Colonic mucosa (tissue), 4 donors: ENCODE measurements around the gene STYXL1. TPM values are rescaled to one million over a fixed set of nuclear protein-coding genes. Genes with fewer than 3 reads are reported as not detected.
"Not testable (repeated sequence)": the region's sequence is repeated elsewhere in the genome, so short reads cannot be mapped to it uniquely, and the experiment has no call there.

Experiments
- DNase-seq: peaks from one replicate; pipeline ENCODE4 v3.0.0-alpha.2; 2020
- H3K27ac ChIP-seq: fragments of 200-600 bp; one replicate; pipeline ENCODE4 v1.8.0; 2021
- H3K27me3 ChIP-seq: fragments of 200-600 bp; one replicate; pipeline ENCODE4 v1.8.0; 2021
- H3K36me3 ChIP-seq: fragments of 200-600 bp; one replicate; pipeline ENCODE4 v1.8.0; 2021
- H3K4me1 ChIP-seq: fragments of 200-600 bp; one replicate; pipeline ENCODE4 v1.8.0; 2021; ENCODE audit warnings: mild to moderate bottlenecking
- H3K4me3 ChIP-seq: fragments of 200-600 bp; one replicate; pipeline ENCODE4 v1.8.0; 2021
- H3K9ac ChIP-seq, 2 donors: one replicate each; pipeline ENCODE4 v1.7.0; 2013; ENCODE audit warnings: control low read depth in 2 of 2, low read depth in 2 of 2, low read length in 2 of 2
- H3K9me3 ChIP-seq: fragments of 200-600 bp; one replicate; pipeline ENCODE4 v1.8.0; 2021
- CTCF ChIP-seq: fragments of 200-600 bp; IDR thresholded peaks from one replicate; pipeline ENCODE4 v1.8.0; 2022; ENCODE audit warnings: antibody characterized with exemption, mild to moderate bottlenecking
- intact Hi-C: fragments of 100-400 bp; cut with DNase I; formaldehyde crosslinking; loops from one replicate; pipeline ENCODE4 v1.14.1; 2022
- total RNA-seq, 2 donors: library from RNA; stranded (reverse); fragmentation: NEBNext Ultra II Directional in 1 of 2; extraction: Animal tissue kit (Norgen Biotek cat#: 25700) in 1 of 2; gene quantifications; one replicate each; pipeline ENCODE4 v1.2.1, GENCODE V29; 2021
- donor health status: healthy.
- donor health status: DM: no; HTN: no; CAD: no.
- donor health status: DM: no; HTN: no; CAD: no.

The STYXL1 gene, protein sequence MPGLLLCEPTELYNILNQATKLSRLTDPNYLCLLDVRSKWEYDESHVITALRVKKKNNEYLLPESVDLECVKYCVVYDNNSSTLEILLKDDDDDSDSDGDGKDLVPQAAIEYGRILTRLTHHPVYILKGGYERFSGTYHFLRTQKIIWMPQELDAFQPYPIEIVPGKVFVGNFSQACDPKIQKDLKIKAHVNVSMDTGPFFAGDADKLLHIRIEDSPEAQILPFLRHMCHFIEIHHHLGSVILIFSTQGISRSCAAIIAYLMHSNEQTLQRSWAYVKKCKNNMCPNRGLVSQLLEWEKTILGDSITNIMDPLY
- total RNA-seq, result 10 to 100 TPM; 32.4 to 36.7 TPM

DNA sequence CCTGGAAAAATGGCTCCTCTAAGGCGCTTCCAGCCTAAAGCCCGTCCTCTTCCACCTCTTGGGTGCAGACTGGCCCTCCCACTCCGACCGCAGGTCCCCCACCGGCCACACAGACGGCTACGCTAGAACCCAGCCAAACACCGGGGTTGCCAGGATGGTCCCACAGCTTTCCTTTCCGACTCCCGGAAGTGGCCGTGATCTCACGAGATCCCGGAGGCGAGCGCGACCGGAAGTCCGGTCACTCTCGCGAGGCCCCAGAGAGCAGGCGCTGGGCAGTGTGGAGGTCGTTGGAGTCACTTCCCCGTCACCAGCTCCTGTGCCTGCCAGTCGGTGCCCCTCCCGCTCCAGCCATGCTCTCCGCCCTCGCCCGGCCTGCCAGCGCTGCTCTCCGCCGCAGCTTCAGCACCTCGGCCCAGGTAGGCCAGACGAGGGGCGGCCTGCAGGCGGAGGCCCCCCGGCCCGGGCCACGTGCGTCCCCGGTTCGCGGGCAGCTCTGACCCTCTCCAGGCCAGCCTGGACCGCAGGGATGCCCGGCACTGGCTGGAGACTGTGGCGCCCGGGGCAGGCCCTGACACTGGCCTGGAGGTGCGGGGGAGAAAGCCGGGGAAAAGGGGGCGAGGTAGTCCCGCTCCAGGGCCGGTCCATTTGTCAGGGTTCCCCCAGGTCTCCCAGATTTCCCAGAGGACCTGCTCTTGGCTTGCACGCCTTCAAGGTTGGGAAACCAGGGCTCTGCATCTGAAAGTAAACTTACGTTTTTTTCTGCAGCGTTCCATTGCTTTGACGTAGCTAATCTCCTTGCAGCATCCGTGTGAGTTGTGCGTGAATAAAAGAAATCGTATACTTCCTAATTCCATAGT lies at the start of gene STYXL1, which contains the start of gene MDH2:
Gene STYXL1, minus strand, starts transcription at position 190 of the 857 bp plus-strand sequence. CDS start 17,477 bp downstream, outside the sequence.
Gene MDH2, plus strand, starts transcription at position 296 of the 857 bp plus-strand sequence. Its CDS starts 55 bp downstream, at position 351.
- intact Hi-C loops, result no loop called here
- no peaks in the 10 kb centered on the region for H3K9me3 ChIP-seq
- no peaks in the 10 kb centered on the region for H3K27me3 ChIP-seq
- TF ChIP-seq CTCF, result no peak
- no peaks in the 10 kb centered on the region for H3K36me3 ChIP-seq
- H3K4me1 ChIP-seq, result no peaks in the 10 kb centered on the region
- H3K9ac ChIP-seq, result peak within 1 kb of the TSS; percentile 91 to 100
- H3K4me3 ChIP-seq, result peak within 1 kb of the TSS; percentile 98
- peak within 1 kb of the TSS; percentile 93 for H3K27ac ChIP-seq
- peak; percentile 96 for DNase-seq

GRCh38 chr7:76095908-76096307 lies 48.1 kb upstream of the STYXL1 start:
- no peak for DNase-seq
- intact Hi-C loops, result no loop called here
- Histone ChIP-seq H3K36me3 (no peaks in the 10 kb centered on the region), H3K4me1 (no peaks in the 10 kb centered on the region), H3K27ac (no peak overlapping the region), H3K27me3 (no peaks in the 10 kb centered on the region), H3K9me3 (no peaks in the 10 kb centered on the region), H3K9ac (no peak overlapping the region), H3K4me3 (no peak overlapping the region)
- TF ChIP-seq CTCF, result no peak

- DNase-seq, H3K36me3 ChIP-seq, H3K27ac ChIP-seq, H3K9ac ChIP-seq, H3K27me3 ChIP-seq, H3K4me1 ChIP-seq, H3K4me3 ChIP-seq, intact Hi-C loops, H3K9me3 ChIP-seq: not testable (repeated sequence)
Measured at GRCh38 chr7:76094326-76094725, 46.5 kb upstream of the STYXL1 start.

GRCh38 chr7:76093531-76093930 lies 45.7 kb upstream of the STYXL1 start:
- H3K27me3 ChIP-seq, H3K27ac ChIP-seq, DNase-seq, H3K9me3 ChIP-seq, H3K36me3 ChIP-seq, intact Hi-C loops, H3K4me1 ChIP-seq, H3K4me3 ChIP-seq, H3K9ac ChIP-seq: not testable (repeated sequence)

DNA sequence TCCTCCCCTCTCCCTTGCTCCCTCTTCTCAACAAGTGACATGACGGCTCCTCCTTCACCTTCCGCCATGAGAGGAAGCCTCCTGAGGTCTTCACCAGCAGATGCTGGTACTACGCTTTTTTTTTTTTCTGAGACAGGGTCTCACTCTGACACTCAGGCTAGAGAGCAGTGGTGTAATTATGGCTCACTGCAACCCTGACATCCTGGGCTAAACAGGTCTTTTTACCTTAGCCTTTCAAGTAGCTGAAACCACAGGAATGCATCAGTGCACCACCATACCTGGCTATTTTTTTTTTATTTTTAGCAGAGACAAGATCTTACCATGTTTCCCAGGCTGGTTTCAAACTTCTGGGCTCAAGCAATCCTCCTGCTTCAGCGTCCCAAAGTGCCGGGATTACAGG lies 43.7 kb upstream of the STYXL1 start:
- intact Hi-C loops, result no loop called here
- no peak for DNase-seq
- H3K27ac ChIP-seq, result no peak overlapping the region
- H3K27me3 ChIP-seq, result no peaks in the 10 kb centered on the region
- H3K36me3 ChIP-seq, result no peaks in the 10 kb centered on the region
- no peaks in the 10 kb centered on the region for H3K9me3 ChIP-seq
- TF ChIP-seq CTCF, result no peak
- H3K9ac ChIP-seq, result no peak overlapping the region
- no peaks in the 10 kb centered on the region for H3K4me1 ChIP-seq
- no peak overlapping the region for H3K4me3 ChIP-seq

DNA sequence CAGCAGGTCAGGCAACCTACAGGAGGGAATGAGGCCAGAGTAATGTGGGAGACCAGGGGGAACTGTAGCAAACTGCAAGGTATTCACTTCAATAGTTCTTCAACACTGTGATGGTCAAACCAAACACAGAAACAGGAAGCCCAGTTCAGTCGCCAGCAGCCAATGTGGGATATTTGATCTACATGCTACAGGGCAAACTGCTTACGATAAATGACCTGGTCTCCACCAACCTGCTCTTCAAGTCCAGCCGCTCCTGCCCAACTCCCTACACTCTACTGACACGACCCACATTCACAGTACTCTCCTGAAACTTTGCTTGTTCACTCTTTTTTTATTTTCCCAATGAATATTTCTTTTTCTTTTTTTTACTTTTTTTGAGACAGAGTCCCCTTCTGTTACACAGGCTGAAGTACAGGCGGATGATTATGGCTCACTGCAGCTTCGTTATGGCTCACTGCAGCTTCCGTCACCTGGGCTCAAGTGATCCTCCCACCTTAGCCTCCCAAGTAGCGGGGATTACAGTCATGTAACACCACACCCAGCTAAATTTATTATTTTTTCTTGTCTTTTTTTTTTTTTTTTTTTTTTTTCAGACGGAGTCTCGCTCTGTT lies 42.2 kb upstream of the STYXL1 start:
- Histone ChIP-seq H3K27ac (no peak overlapping the region), H3K4me1 (no peaks in the 10 kb centered on the region), H3K9me3 (no peaks in the 10 kb centered on the region), H3K27me3 (no peaks in the 10 kb centered on the region), H3K9ac (no peak overlapping the region), H3K36me3 (no peaks in the 10 kb centered on the region), H3K4me3 (no peak overlapping the region)
- TF ChIP-seq CTCF, result no peak
- no peak for DNase-seq
- intact Hi-C loops, result no loop called here

DNA sequence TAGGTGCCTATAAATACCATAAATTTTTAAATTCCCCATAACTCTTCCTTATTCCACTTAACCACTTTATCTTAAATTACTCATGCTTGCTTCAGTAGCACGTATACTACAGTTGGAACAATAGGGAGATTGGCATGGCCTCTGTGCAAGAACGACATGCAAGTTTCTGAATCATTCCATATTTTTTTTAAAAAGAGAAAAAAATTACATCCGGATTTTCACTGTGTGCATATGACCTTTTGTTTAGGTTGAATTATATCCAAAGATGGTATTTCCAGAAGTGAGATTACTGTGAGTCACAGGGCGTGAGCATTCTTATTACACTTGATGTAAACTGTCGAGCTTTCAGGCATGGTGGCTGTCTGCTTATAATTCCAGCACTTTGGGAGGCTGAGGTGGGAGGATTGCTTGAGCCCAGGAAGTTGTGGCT lies 39.6 kb upstream of the STYXL1 start:
- H3K4me1 ChIP-seq, H3K9me3 ChIP-seq, H3K9ac ChIP-seq, H3K27me3 ChIP-seq, H3K36me3 ChIP-seq, H3K4me3 ChIP-seq, intact Hi-C loops: not testable (repeated sequence)
- peak; percentile 62 for DNase-seq
- H3K27ac ChIP-seq, result peak overlapping the region; percentile 44
